ENCODE results near the gene ARMC3.
"Not testable (repeated sequence)": the region's sequence is repeated elsewhere in the genome, so short reads cannot be mapped to it uniquely, and the experiment has no call there.

DNA sequence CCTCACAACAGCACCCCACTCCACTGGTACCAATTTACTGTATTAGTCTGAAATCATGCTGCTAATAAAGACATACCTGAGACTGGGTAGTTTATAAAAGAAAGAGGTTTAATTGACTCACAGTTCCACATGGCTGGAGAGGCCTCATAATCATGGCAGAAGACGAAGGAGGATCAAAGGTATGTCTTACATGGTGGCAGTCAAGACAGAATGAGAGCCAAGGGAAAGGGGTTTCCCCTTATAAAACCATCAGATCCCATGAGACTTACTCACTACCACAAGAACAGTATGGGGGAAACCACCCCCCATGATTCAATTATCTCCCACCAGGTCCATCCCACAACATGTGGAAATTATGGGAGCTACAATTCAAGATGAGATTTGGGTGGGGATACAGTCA is 18.2 kb upstream of the ARMC3 start:
- not testable (repeated sequence) for TF ChIP-seq RAD21 (conservative IDR thresholded peaks at IDR 0.05); POLR2AphosphoS5 (IDR thresholded peaks at IDR 0.05); TAF1 (IDR thresholded peaks at IDR 0.05; ENCODE audit: low read depth)
- TF ChIP-seq, protein P1, sequence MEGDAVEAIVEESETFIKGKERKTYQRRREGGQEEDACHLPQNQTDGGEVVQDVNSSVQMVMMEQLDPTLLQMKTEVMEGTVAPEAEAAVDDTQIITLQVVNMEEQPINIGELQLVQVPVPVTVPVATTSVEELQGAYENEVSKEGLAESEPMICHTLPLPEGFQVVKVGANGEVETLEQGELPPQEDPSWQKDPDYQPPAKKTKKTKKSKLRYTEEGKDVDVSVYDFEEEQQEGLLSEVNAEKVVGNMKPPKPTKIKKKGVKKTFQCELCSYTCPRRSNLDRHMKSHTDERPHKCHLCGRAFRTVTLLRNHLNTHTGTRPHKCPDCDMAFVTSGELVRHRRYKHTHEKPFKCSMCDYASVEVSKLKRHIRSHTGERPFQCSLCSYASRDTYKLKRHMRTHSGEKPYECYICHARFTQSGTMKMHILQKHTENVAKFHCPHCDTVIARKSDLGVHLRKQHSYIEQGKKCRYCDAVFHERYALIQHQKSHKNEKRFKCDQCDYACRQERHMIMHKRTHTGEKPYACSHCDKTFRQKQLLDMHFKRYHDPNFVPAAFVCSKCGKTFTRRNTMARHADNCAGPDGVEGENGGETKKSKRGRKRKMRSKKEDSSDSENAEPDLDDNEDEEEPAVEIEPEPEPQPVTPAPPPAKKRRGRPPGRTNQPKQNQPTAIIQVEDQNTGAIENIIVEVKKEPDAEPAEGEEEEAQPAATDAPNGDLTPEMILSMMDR (IDR thresholded peaks at IDR 0.05; ENCODE audit: poor library complexity, severe bottlenecking): not testable (repeated sequence)
